GM19467 (cell line): ENCODE measurements around the gene KLHL22.
"Not testable (repeated sequence)": the region's sequence is repeated elsewhere in the genome, so short reads cannot be mapped to it uniquely, and the experiment has no call there.

Source experiments
- ATAC-seq: cut with Tn5 transposase; IDR thresholded peaks from one replicate; pipeline ENCODE4 v1.9.1; 2021; ENCODE audit warnings: mild to moderate bottlenecking, moderate library complexity; ENCODE audit not compliant: unreplicated experiment

KLHL22 gene

GRCh38 chr22:20524004-20524481 is 28.4 kb upstream of the KLHL22 start:
- no peak for ATAC-seq

- ATAC-seq, result no peak
Observed at GRCh38 chr22:20523086-20523983, 27.7 kb upstream of the KLHL22 start.

GRCh38 chr22:20522134-20523004 is 26.8 kb upstream of the KLHL22 start:
- ATAC-seq, result no peak

GRCh38 chr22:20520093-20520511 is 24.5 kb upstream of the KLHL22 start:
- ATAC-seq, result no peak

- no peak for ATAC-seq
Observed at GRCh38 chr22:20519558-20519957, 24.0 kb upstream of the KLHL22 start.

GRCh38 chr22:20517841-20518592 is 22.4 kb upstream of the KLHL22 start:
- no peak for ATAC-seq

- no peak for ATAC-seq
Observed at GRCh38 chr22:20517422-20517821, 21.8 kb upstream of the KLHL22 start.

- ATAC-seq, result no peak
Observed at GRCh38 chr22:20516399-20516798, 20.8 kb upstream of the KLHL22 start.

- no peak for ATAC-seq
Observed at GRCh38 chr22:20514658-20515406, 19.2 kb upstream of the KLHL22 start.

- no peak for ATAC-seq
Observed at GRCh38 chr22:20511578-20512229, 16.1 kb upstream of the KLHL22 start.

GRCh38 chr22:20510811-20511577 is 15.4 kb upstream of the KLHL22 start:
- no peak for ATAC-seq

- ATAC-seq, result no peak
Observed at GRCh38 chr22:20509344-20510047, 13.9 kb upstream of the KLHL22 start.

- ATAC-seq, result no peak
Observed at GRCh38 chr22:20508815-20509271, 13.2 kb upstream of the KLHL22 start.

GRCh38 chr22:20508067-20508755 is 12.6 kb upstream of the KLHL22 start:
- ATAC-seq, result not testable (repeated sequence)

GRCh38 chr22:20507253-20508066 is 11.9 kb upstream of the KLHL22 start, which contains the start of gene MED15:
Gene MED15, plus strand, starts transcription at chr22:20507610. Its CDS starts 69 bp downstream, at chr22:20507679.
- ATAC-seq, result peak; percentile 65

GRCh38 chr22:20506543-20507252 is 11.1 kb upstream of the KLHL22 start:
- no peak for ATAC-seq
